ENCODE data around the gene MYBPC1.

GRCh38 chr12:101634724-101635123 lies 40.0 kb downstream of the MYBPC1 start:
- TF ChIP-seq MAZ (IDR thresholded peaks at IDR 0.05; ENCODE audit: borderline replicate concordance, low read depth, low read length) (no peak), CTCF (conservative IDR thresholded peaks at IDR 0.05; ENCODE audit: low read depth, low read length) (no peak), POLR2A (IDR thresholded peaks at IDR 0.05; ENCODE audit: low read depth, low read length) (no peak), RCOR1 (IDR thresholded peaks at IDR 0.05; ENCODE audit: insufficient replicate concordance, low read length) (no peak), MAFK (IDR thresholded peaks at IDR 0.05; ENCODE audit: low read depth, low read length) (no peak), FOS (IDR thresholded peaks at IDR 0.05; ENCODE audit: low read depth, low read length) (no peak), USF2 (IDR thresholded peaks at IDR 0.05; ENCODE audit: low read depth, low read length) (no peak), SMC3 (IDR thresholded peaks at IDR 0.05; ENCODE audit: low read depth, low read length) (no peak)

Data from IMR-90 (cell line).